VCaP (cell line): ENCODE data around the gene CTDSP1.

Source experiments
- H3K27ac ChIP-seq: fragments of 450-650 bp; 2 replicates; pipeline ENCODE4 v1.5.1; 2017
- TF ChIP-seq, protein P1 (sequence below): fragments of 450-650 bp; conservative IDR thresholded peaks from 2 replicates; pipeline ENCODE4 v1.5.1; 2017; ENCODE audit warnings: mild to moderate bottlenecking, moderate library complexity

CTDSP1 gene

DNA sequence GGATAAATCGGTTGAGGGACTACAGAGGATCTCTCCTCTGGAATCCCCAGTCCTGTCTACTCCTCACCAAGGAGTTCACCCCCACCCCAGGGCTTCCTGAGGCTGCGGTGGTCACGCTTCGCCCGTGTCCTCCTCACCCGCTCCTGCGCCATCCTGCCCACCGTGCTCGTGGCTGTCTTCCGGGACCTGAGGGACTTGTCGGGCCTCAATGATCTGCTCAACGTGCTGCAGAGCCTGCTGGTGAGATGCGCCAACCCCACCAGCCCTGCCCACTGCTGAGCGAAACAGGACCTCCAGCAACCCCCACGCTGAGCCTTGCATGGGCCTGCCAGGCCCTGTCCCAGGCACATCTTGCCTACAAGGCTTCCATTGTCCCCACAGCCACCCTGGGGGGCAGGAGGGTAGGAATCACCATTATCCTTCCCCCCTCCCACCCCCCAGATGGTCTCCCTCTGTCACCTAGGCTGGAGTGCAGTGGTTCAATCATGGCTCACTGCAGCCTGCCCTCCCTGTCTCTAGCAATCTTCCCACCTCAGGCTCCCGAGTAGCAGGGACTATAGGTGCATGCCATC lies 6.7 kb upstream of the CTDSP1 start:
- no peak overlapping the region for H3K27ac ChIP-seq
- TF ChIP-seq, protein P1, sequence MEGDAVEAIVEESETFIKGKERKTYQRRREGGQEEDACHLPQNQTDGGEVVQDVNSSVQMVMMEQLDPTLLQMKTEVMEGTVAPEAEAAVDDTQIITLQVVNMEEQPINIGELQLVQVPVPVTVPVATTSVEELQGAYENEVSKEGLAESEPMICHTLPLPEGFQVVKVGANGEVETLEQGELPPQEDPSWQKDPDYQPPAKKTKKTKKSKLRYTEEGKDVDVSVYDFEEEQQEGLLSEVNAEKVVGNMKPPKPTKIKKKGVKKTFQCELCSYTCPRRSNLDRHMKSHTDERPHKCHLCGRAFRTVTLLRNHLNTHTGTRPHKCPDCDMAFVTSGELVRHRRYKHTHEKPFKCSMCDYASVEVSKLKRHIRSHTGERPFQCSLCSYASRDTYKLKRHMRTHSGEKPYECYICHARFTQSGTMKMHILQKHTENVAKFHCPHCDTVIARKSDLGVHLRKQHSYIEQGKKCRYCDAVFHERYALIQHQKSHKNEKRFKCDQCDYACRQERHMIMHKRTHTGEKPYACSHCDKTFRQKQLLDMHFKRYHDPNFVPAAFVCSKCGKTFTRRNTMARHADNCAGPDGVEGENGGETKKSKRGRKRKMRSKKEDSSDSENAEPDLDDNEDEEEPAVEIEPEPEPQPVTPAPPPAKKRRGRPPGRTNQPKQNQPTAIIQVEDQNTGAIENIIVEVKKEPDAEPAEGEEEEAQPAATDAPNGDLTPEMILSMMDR: no peak

DNA sequence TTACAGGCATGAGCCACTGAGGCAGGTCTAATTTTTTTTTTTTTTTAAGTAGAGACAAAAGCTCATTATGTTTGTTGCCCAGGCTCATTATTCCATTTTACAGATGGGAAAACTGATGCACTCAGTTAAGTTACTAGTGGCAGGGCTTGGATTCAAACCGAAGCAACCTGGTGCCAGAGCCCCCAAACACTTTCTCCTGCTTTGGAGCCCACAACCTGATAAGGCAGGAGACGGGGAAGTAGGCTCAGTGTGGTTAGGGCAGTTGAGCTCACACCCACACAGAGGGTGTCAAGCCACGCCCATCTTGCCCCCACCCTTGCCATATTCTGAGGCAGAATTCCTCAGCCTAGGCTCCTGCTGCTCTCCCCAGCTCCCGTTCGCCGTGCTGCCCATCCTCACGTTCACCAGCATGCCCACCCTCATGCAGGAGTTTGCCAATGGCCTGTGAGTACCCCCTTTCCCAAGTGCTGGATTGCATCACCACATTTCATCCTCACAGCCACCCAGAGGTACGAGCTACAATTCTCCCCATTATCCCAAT lies 5.8 kb upstream of the CTDSP1 start:
- H3K27ac ChIP-seq: no peak overlapping the region
- TF ChIP-seq, protein P1: no peak

DNA sequence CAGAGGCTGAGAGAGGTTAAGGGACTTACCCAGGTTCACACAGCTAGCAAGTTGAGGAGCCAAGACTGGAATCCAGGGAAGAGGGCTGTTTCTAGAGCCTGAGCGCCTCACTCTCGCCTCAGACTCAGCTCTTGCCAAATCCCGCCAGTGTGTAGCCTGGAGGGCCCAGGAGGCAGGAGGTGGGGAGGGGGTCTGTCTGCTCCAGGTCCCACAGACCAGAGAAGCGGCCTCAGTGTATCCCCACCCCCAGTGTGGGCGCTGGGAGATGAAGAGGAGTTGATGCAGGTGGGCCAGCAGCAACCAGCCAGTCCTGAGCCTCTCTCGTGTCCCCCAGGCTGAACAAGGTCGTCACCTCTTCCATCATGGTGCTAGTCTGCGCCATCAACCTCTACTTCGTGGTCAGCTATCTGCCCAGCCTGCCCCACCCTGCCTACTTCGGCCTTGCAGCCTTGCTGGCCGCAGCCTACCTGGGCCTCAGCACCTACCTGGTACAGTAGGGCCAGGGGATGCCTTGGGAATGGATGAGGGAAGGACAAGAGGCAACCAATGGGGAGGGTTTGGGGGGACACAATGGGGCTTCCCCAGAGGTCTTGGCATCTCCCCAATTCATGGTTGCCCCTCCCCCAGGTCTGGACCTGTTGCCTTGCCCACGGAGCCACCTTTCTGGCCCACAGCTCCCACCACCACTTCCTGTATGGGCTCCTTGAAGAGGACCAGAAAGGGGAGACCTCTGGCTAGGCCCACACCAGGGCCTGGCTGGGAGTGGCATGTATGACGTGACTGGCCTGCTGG lies 5.2 kb upstream of the CTDSP1 start:
- TF ChIP-seq, protein P1: no peak
- no peak overlapping the region for H3K27ac ChIP-seq

DNA sequence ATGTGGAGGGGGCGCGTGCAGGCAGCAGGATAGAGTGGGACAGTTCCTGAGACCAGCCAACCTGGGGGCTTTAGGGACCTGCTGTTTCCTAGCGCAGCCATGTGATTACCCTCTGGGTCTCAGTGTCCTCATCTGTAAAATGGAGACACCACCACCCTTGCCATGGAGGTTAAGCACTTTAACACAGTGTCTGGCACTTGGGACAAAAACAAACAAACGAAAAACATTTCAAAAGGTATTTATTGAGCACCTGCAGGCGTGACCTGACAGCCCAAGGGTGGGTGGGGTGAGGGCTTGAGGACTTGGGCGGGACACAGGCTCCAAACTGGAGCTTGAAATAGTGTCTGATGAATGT lies 4.6 kb upstream of the CTDSP1 start:
- peak overlapping the region; percentile 98 for H3K27ac ChIP-seq
- TF ChIP-seq, protein P1: no peak

DNA sequence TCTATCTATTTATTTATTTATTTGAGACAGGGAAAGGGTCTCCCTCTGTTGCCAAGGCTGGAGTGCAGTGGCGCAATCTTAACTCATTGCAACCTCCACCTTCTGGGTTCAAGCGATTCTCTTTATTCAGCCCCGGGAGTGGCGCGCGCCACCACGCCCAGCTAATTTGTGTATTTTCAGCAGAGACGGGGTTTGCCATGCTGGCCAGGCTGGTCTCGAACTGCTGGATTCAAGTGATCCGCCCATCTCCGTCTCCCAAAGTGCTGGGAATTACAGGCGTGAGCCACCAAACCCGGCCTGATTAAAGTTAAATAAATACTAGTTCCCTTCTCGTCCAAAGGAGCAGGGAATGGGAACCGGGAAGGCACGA lies 4.2 kb upstream of the CTDSP1 start:
- TF ChIP-seq, protein P1: no peak
- H3K27ac ChIP-seq: peak overlapping the region; percentile 98

DNA sequence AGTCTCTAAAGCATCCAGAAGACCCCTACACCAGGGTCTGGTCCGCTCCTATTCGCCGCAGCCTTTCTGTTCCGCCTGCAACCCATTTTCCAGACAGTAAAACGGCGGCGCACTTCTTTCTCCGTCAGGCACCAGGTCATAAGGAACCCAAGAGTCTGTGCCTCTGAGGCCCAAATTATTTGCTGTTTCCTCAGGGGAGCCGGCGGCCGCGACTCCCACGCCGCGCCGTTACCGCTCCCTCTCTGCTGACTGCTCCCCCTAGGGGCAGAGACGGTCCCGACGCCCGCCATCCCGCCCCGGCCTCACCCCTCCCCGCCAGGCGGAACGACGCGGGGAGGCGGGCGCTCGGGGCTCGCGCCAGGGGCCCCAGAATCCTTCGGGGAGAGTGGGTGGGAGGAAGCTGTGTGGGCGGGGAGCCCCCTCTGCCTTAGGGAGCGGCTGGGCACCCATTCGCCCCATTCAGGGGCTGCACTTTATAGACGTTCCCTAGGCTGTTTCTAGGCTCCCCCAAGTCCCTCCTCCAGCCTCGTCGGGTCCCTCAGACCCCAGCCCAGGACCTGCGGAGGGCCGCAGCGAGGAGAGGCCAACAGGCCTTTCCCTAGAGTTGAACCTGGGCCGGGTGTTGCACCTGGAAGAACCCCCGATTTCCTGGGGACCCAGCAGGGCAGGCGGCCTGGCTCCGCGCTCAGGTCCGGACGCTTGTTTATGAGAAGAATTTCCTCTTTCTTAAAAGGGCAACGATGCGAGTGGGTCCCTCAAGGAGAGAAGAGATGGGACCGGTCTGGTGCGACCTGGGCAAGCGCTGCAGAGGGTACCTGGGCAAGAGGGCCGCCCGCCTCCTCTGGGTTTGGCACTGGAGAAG lies 3.6 kb upstream of the CTDSP1 start:
- peak overlapping the region; percentile 98 for H3K27ac ChIP-seq
- TF ChIP-seq, protein P1: peak; percentile 94
